Caco-2 (cell line): Measurements from ENCODE around the gene DOCK6. TPM values are rescaled to one million over a fixed set of nuclear protein-coding genes. Genes with fewer than 3 reads are reported as not detected.

Experiments used
- BruUV-seq: library from RNA; stranded (reverse); fragments of 400-500 nt; replicated peaks from 2 replicates; lab custom pipeline; 2021; lab: Mats Ljungman, UMichigan
- CTCF ChIA-PET: fragments of 300-600 bp; sonication (Branson Sonifier 250); formaldehyde crosslinking; loops from one replicate; lab custom pipeline; 2022; ENCODE audit warnings: antibody characterized with exemption; lab: Charles Lee
- POLR2A ChIA-PET: fragments of 300-600 bp; sonication (Branson Sonifier 250); formaldehyde crosslinking; loops from one replicate; lab custom pipeline; 2022; ENCODE audit warnings: antibody characterized with exemption; lab: Charles Lee
- DNase-seq, 2 experiments: peaks; one replicate each; pipeline versions ENCODE4 v3.0.0 to v3.0.0-alpha.2; 2020 to 2022
- H3K27me3 ChIP-seq: replicated peaks from 2 replicates; pipeline ENCODE4 v1.6.0; 2011; ENCODE audit warnings: low read length; ENCODE audit not compliant: control insufficient read depth, insufficient read depth
- H3K36me3 ChIP-seq: 2 replicates; pipeline ENCODE4 v1.5.1; 2011; ENCODE audit warnings: low read length; ENCODE audit not compliant: control insufficient read depth, insufficient read depth
- H3K4me1 ChIP-seq: fragments of 250-450 bp; sonication (Bioruptor Pico); 2 replicates; pipeline ENCODE4 v1.5.1; 2020; ENCODE audit warnings: mild to moderate bottlenecking
- H3K4me3 ChIP-seq: 2 replicates; pipeline ENCODE4 v1.5.1; 2011; ENCODE audit warnings: low read depth, mild to moderate bottlenecking, control low read depth, low read length
- H3K9me3 ChIP-seq: fragments of 250-450 bp; sonication (Bioruptor Pico); 2 replicates; pipeline ENCODE4 v1.5.1; 2020; ENCODE audit warnings: mild to moderate bottlenecking, moderate library complexity
- H3K27ac Mint-ChIP-seq: one replicate; pipeline ENCODE4 v1.8.0; 2022; ENCODE audit warnings: mixed read lengths; ENCODE audit not compliant: unreplicated experiment
- H3K27me3 Mint-ChIP-seq: one replicate; pipeline ENCODE4 v1.8.0; 2022; ENCODE audit warnings: mixed read lengths; ENCODE audit not compliant: insufficient read depth, unreplicated experiment
- H3K36me3 Mint-ChIP-seq: one replicate; pipeline ENCODE4 v1.8.0; 2022; ENCODE audit warnings: mild to moderate bottlenecking, mixed read lengths; ENCODE audit not compliant: insufficient read depth, unreplicated experiment
- H3K4me1 Mint-ChIP-seq: one replicate; pipeline ENCODE4 v1.8.0; 2022; ENCODE audit warnings: low read depth, mixed read lengths; ENCODE audit not compliant: unreplicated experiment
- H3K4me3 Mint-ChIP-seq: one replicate; pipeline ENCODE4 v1.8.0; 2022; ENCODE audit warnings: mild to moderate bottlenecking, moderate library complexity, mixed read lengths; ENCODE audit not compliant: unreplicated experiment
- H3K9me3 Mint-ChIP-seq: one replicate; pipeline ENCODE4 v1.8.0; 2022; ENCODE audit warnings: mixed read lengths; ENCODE audit not compliant: unreplicated experiment
- intact Hi-C: fragments of 100-400 bp; cut with micrococcal nuclease; formaldehyde crosslinking; loops from one replicate; pipeline ENCODE4 v1.10.0; 2022; ENCODE audit not compliant: unreplicated experiment
- total RNA-seq: library from RNA; stranded (reverse); gene quantifications from 2 replicates; pipeline ENCODE4 v1.2.3, GENCODE V29; 2022
- TF ChIP-seq, protein P1 (sequence below), 2 experiments: fragments of 200-600 bp in 1 of 2; IDR thresholded peaks; 1 replicate in 1 of 2; 2 replicates in 1 of 2; pipeline versions ENCODE4 v1.5.1 to v1.8.0; 2011 to 2022; ENCODE audit warnings: antibody characterized with exemption in 1 of 2, control low read depth in 1 of 2, inconsistent platforms in 1 of 2, low read depth in 1 of 2, low read length in 1 of 2, mild to moderate bottlenecking in 1 of 2, moderate library complexity in 1 of 2; ENCODE audit not compliant: insufficient read depth in 1 of 2, severe bottlenecking in 1 of 2, unreplicated experiment in 1 of 2

The DOCK6 gene
- total RNA-seq, 1 experiment from 2014 or later = 84.1 TPM

- intact Hi-C loops = no loop called here
- TF ChIP-seq, protein P1, sequence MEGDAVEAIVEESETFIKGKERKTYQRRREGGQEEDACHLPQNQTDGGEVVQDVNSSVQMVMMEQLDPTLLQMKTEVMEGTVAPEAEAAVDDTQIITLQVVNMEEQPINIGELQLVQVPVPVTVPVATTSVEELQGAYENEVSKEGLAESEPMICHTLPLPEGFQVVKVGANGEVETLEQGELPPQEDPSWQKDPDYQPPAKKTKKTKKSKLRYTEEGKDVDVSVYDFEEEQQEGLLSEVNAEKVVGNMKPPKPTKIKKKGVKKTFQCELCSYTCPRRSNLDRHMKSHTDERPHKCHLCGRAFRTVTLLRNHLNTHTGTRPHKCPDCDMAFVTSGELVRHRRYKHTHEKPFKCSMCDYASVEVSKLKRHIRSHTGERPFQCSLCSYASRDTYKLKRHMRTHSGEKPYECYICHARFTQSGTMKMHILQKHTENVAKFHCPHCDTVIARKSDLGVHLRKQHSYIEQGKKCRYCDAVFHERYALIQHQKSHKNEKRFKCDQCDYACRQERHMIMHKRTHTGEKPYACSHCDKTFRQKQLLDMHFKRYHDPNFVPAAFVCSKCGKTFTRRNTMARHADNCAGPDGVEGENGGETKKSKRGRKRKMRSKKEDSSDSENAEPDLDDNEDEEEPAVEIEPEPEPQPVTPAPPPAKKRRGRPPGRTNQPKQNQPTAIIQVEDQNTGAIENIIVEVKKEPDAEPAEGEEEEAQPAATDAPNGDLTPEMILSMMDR (IDR thresholded peaks at IDR 0.05; ENCODE audit: insufficient read depth in 1 of 2, low read depth in 1 of 2, low read length in 1 of 2, severe bottlenecking in 1 of 2, unreplicated experiment in 1 of 2) = no peak
- ChIA-PET POLR2A (no interaction called here), CTCF (no interaction called here)
- Histone ChIP-seq H3K27me3 (no peaks in the 10 kb centered on the region), H3K36me3 (peaks cover 3% of the 10 kb centered on the region), H3K4me3 (no peak overlapping the region), H3K9me3 (no peaks in the 10 kb centered on the region), H3K4me1 (no peaks in the 10 kb centered on the region)
- DNase-seq = no peak
- Mint-ChIP-seq H3K4me3 (no peak overlapping the region), H3K4me1 (no peaks in the 10 kb centered on the region), H3K36me3 (peaks cover 43% of the 10 kb centered on the region), H3K27ac (no peak overlapping the region), H3K27me3 (no peaks in the 10 kb centered on the region), H3K9me3 (peaks cover 20% of the 10 kb centered on the region)
- no TSS peak for BruUV-seq
Observed at GRCh38 chr19:11225815-11226214, 36.5 kb downstream of the DOCK6 start.

- BruUV-seq = no TSS peak
- H3K9me3 Mint-ChIP-seq = peaks cover 26% of the 10 kb centered on the region
- H3K36me3 ChIP-seq = peaks cover 3% of the 10 kb centered on the region
- no peak overlapping the region for H3K27ac Mint-ChIP-seq
- no peak overlapping the region for H3K4me3 Mint-ChIP-seq
- DNase-seq = no peak
- TF ChIP-seq, protein P1 (IDR thresholded peaks at IDR 0.05; ENCODE audit: insufficient read depth in 1 of 2, low read depth in 1 of 2, low read length in 1 of 2, severe bottlenecking in 1 of 2, unreplicated experiment in 1 of 2) = no peak
- ChIA-PET CTCF (no interaction called here), POLR2A (no interaction called here)
- no peaks in the 10 kb centered on the region for H3K27me3 ChIP-seq
- H3K27me3 Mint-ChIP-seq = no peaks in the 10 kb centered on the region
- H3K9me3 ChIP-seq = no peaks in the 10 kb centered on the region; the same call in 1 of the 2 replicates
- intact Hi-C loops = no loop called here
- H3K4me1 ChIP-seq = no peaks in the 10 kb centered on the region
- peaks cover 45% of the 10 kb centered on the region for H3K36me3 Mint-ChIP-seq
- no peaks in the 10 kb centered on the region for H3K4me1 Mint-ChIP-seq
- no peak overlapping the region for H3K4me3 ChIP-seq
Observed at GRCh38 chr19:11225172-11225571, 37.2 kb downstream of the DOCK6 start.

- no peak overlapping the region for H3K4me3 Mint-ChIP-seq
- CTCF ChIA-PET = no interaction called here
- intact Hi-C loops = no loop called here
- POLR2A ChIA-PET = no interaction called here
- Histone ChIP-seq H3K27me3 (no peaks in the 10 kb centered on the region), H3K36me3 (peaks cover 3% of the 10 kb centered on the region), H3K4me3 (no peak overlapping the region), H3K9me3 (no peaks in the 10 kb centered on the region; the same call in 1 of the 2 replicates), H3K4me1 (no peaks in the 10 kb centered on the region)
- TF ChIP-seq, protein P1 (IDR thresholded peaks at IDR 0.05; ENCODE audit: insufficient read depth in 1 of 2, low read depth in 1 of 2, low read length in 1 of 2, severe bottlenecking in 1 of 2, unreplicated experiment in 1 of 2) = no peak
- BruUV-seq = no TSS peak
- H3K9me3 Mint-ChIP-seq = peaks cover 28% of the 10 kb centered on the region
- H3K4me1 Mint-ChIP-seq = no peaks in the 10 kb centered on the region
- H3K27me3 Mint-ChIP-seq = no peaks in the 10 kb centered on the region
- no peak for DNase-seq
- peaks cover 51% of the 10 kb centered on the region for H3K36me3 Mint-ChIP-seq
- H3K27ac Mint-ChIP-seq = no peak overlapping the region
Observed at GRCh38 chr19:11224429-11224828, 37.9 kb downstream of the DOCK6 start.
